Mesendoderm (in vitro differentiated cells): ENCODE measurements around the gene FANCD2.
"Not testable (repeated sequence)": the region's sequence is repeated elsewhere in the genome, so short reads cannot be mapped to it uniquely, and the experiment has no call there.

Experiments used
- DNase-seq: peaks from one replicate; pipeline ENCODE4 v3.0.0; 2013
- H2AK5ac ChIP-seq: 2 replicates; pipeline ENCODE4 v1.6.1; 2013; ENCODE audit warnings: low read length, inconsistent platforms
- H2BK120ac ChIP-seq: 2 replicates; pipeline ENCODE4 v1.6.1; 2013; ENCODE audit warnings: low read depth, mild to moderate bottlenecking, low read length, moderate library complexity, mixed read lengths
- H2BK15ac ChIP-seq: replicated peaks from 2 replicates; pipeline ENCODE4 v1.6.1; 2013; ENCODE audit warnings: low read depth, mild to moderate bottlenecking, moderate library complexity
- H2BK5ac ChIP-seq: 2 replicates; pipeline ENCODE4 v1.6.1; 2013; ENCODE audit warnings: low read length, inconsistent platforms
- H3K18ac ChIP-seq: 2 replicates; pipeline ENCODE4 v1.6.1; 2013; ENCODE audit warnings: mild to moderate bottlenecking, low read length, mixed read lengths
- H3K23ac ChIP-seq: one replicate; pipeline ENCODE4 v1.6.1; 2013; ENCODE audit warnings: low read length
- H3K27ac ChIP-seq: 2 replicates; pipeline ENCODE4 v1.5.1; 2013; ENCODE audit warnings: low read depth, mild to moderate bottlenecking, inconsistent platforms, low read length, moderate library complexity
- H3K27me3 ChIP-seq: 2 replicates; pipeline ENCODE4 v1.6.1; 2013; ENCODE audit warnings: low read length, control low read depth, mild to moderate bottlenecking, inconsistent platforms; ENCODE audit not compliant: insufficient read depth, poor library complexity
- H3K36me3 ChIP-seq: 2 replicates; pipeline ENCODE4 v1.6.1; 2013; ENCODE audit warnings: low read length, inconsistent platforms; ENCODE audit not compliant: control insufficient read depth, insufficient read depth
- H3K4ac ChIP-seq: one replicate; pipeline ENCODE4 v1.6.1; 2013; ENCODE audit warnings: low read depth, mild to moderate bottlenecking, low read length, moderate library complexity
- H3K4me1 ChIP-seq: 2 replicates; pipeline ENCODE4 v1.6.1; 2013; ENCODE audit warnings: low read depth, low read length, inconsistent platforms; ENCODE audit not compliant: control insufficient read depth
- H3K4me2 ChIP-seq: 2 replicates; pipeline ENCODE4 v1.6.1; 2013; ENCODE audit warnings: low read length
- H3K4me3 ChIP-seq: 2 replicates; pipeline ENCODE4 v1.5.1; 2013; ENCODE audit warnings: mild to moderate bottlenecking, low read length
- H3K56ac ChIP-seq: one replicate; pipeline ENCODE4 v1.6.1; 2013; ENCODE audit warnings: low read length
- H3K79me1 ChIP-seq: 2 replicates; pipeline ENCODE4 v1.6.1; 2013; ENCODE audit warnings: low read length, inconsistent platforms
- H3K79me2 ChIP-seq: 2 replicates; pipeline ENCODE4 v1.6.1; 2013; ENCODE audit warnings: mild to moderate bottlenecking, low read length; ENCODE audit not compliant: control insufficient read depth, insufficient read depth
- H3K9ac ChIP-seq: 2 replicates; pipeline ENCODE4 v1.6.1; 2013; ENCODE audit warnings: low read length, inconsistent platforms
- H4K5ac ChIP-seq: one replicate; pipeline ENCODE4 v1.6.1; 2013; ENCODE audit warnings: low read length
- H4K8ac ChIP-seq: one replicate; pipeline ENCODE4 v1.6.1; 2013; ENCODE audit warnings: low read depth, mild to moderate bottlenecking, control low read depth, low read length, moderate library complexity
- WGBS: extraction: QIAGEN DNeasy Blood & Tissue Kit; methylation state at CpG from one replicate; pipeline ENCODE4 v1.1.7; 2013; ENCODE audit warnings: low lambda C conversion rate, missing lambda C conversion rate; ENCODE audit not compliant: insufficient coverage; ENCODE audit errors: extremely low coverage; 5-methylcytosine and 5-hydroxymethylcytosine counted together

Gene FANCD2

DNA sequence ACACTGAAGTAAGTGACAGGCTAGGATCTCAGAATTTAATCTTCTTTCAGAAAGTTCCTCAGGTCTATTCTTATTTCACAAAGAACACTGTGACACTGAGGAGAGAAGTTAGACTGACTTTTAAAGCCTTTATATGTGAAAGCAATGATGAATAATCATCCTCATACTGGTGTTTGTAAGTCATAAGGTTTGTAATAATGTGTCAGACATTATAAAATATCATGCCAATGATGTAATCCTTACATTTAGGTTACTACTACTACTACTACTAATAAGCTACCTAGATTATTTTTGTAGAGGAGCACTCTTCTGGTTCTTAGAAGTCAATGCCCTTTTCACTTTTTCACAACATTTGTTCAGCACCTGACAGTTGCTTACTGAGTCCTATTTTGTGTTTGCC is 48.4 kb downstream of the FANCD2 start:
- DNase-seq = no peak
- Histone ChIP-seq H2BK120ac (no peak overlapping the region), H3K18ac (no peak overlapping the region), H2BK15ac (no peak overlapping the region), H2BK5ac (no peak overlapping the region), H4K8ac (no peak overlapping the region), H3K27me3 (no peaks in the 10 kb centered on the region), H3K79me2 (no peaks in the 10 kb centered on the region), H3K56ac (no peak overlapping the region), H4K5ac (no peak overlapping the region), H2AK5ac (no peak overlapping the region), H3K36me3 (peaks cover 4% of the 10 kb centered on the region), H3K9ac (no peak overlapping the region), H3K4me3 (no peak overlapping the region), H3K27ac (no peak overlapping the region), H3K4me2 (no peak overlapping the region), H3K4ac (no peak overlapping the region), H3K79me1 (no peaks in the 10 kb centered on the region), H3K4me1 (no peaks in the 10 kb centered on the region), H3K23ac (no peak overlapping the region)

- no peak overlapping the region for H3K27ac ChIP-seq
- H3K79me2 ChIP-seq = no peaks in the 10 kb centered on the region
- H3K18ac ChIP-seq = no peak overlapping the region
- H3K4me2 ChIP-seq = no peak overlapping the region
- no peak overlapping the region for H3K56ac ChIP-seq
- H3K4me3 ChIP-seq = no peak overlapping the region
- H2BK120ac ChIP-seq = no peak overlapping the region
- no peaks in the 10 kb centered on the region for H3K27me3 ChIP-seq
- no peak for DNase-seq
- no peaks in the 10 kb centered on the region for H3K4me1 ChIP-seq
- H4K8ac ChIP-seq = no peak overlapping the region
- no peak overlapping the region for H3K4ac ChIP-seq
- H3K23ac ChIP-seq = no peak overlapping the region
- no peak overlapping the region for H2AK5ac ChIP-seq
- H2BK5ac ChIP-seq = no peak overlapping the region
- H3K79me1 ChIP-seq = no peaks in the 10 kb centered on the region
- no peak overlapping the region for H2BK15ac ChIP-seq
- no peak overlapping the region for H4K5ac ChIP-seq
- H3K36me3 ChIP-seq = peaks cover 12% of the 10 kb centered on the region
- no peak overlapping the region for H3K9ac ChIP-seq
- WGBS = no CpG with 5 or more reads among the region's 4 CpGs
These were observed 55.6 kb downstream of the FANCD2 start for GRCh38 chr3:10081871-10082270.

DNA sequence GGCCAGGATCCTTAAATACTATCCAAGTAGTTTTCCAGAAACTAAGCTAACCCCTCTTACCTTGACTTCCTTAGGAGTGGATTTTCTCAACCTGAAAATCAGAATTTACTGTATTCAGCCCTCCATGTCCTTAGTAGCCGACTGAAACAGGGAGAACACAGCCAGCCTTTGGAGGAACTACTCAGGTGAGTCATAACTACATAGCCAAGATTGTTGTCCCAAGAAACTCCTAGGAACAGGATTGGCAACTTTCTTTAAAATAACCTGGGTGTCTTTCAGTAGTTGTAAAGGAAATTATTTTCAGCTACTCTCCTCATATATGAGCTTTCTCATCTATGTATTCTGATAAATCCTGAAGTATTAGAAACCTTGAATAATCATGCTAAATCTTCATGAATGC is 59.5 kb downstream of the FANCD2 start:
- Histone ChIP-seq H3K79me1 (no peaks in the 10 kb centered on the region), H3K4ac (no peak overlapping the region), H3K27ac (no peak overlapping the region), H4K8ac (no peak overlapping the region), H3K23ac (no peak overlapping the region), H3K4me3 (no peak overlapping the region), H3K18ac (no peak overlapping the region), H3K36me3 (peaks cover 9% of the 10 kb centered on the region), H3K56ac (no peak overlapping the region), H3K4me2 (no peak overlapping the region), H2BK15ac (no peak overlapping the region), H3K79me2 (no peaks in the 10 kb centered on the region), H3K4me1 (no peaks in the 10 kb centered on the region), H2BK120ac (no peak overlapping the region), H3K9ac (no peak overlapping the region), H2AK5ac (no peak overlapping the region), H3K27me3 (no peaks in the 10 kb centered on the region), H4K5ac (no peak overlapping the region), H2BK5ac (no peak overlapping the region)
- no CpG with 5 or more reads among the region's 1 CpG for WGBS
- no peak for DNase-seq

DNA sequence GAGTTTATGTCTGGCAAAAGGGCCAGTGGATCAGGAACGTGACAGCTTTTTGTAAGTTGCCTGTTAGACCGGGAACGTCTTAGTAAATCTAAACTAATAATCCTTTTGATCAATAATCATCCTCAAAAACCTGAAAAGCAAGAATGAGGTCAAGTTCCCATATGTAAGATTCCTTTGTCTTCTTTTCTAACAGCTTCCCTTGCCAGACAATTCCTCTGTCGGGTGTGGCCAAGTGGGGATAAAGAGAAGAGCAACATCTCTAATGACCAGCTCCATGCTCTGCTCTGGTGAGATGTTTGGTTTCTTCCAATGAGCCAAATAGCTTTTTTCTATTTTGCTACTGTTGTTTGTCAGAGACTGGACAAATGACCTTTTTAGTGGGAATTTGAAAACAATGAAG is 62.0 kb downstream of the FANCD2 start:
- Histone ChIP-seq H3K27me3 (no peaks in the 10 kb centered on the region), H3K4me3 (no peak overlapping the region), H3K27ac (no peak overlapping the region), H4K5ac (no peak overlapping the region), H3K79me1 (no peaks in the 10 kb centered on the region), H2AK5ac (no peak overlapping the region), H3K36me3 (peaks cover 8% of the 10 kb centered on the region), H3K23ac (no peak overlapping the region), H2BK120ac (no peak overlapping the region), H3K9ac (no peak overlapping the region), H3K56ac (no peak overlapping the region), H3K18ac (no peak overlapping the region), H3K4ac (no peak overlapping the region), H4K8ac (no peak overlapping the region), H3K79me2 (no peaks in the 10 kb centered on the region), H3K4me1 (no peaks in the 10 kb centered on the region), H2BK15ac (no peak overlapping the region), H2BK5ac (no peak overlapping the region), H3K4me2 (no peak overlapping the region)
- DNase-seq = no peak
- WGBS = no CpG with 5 or more reads among the region's 4 CpGs

- no CpG with 5 or more reads among the region's 6 CpGs for WGBS
- H2BK120ac ChIP-seq = no peak overlapping the region
These were observed 63.9 kb downstream of the FANCD2 start for GRCh38 chr3:10090179-10090578.

GRCh38 chr3:10090774-10091173 is 64.5 kb downstream of the FANCD2 start:
- H3K9ac ChIP-seq, H2BK120ac ChIP-seq, H3K79me2 ChIP-seq, H3K56ac ChIP-seq, DNase-seq, H3K23ac ChIP-seq, H3K79me1 ChIP-seq, H3K4me1 ChIP-seq, H4K8ac ChIP-seq, H3K4ac ChIP-seq, H3K27me3 ChIP-seq, H3K27ac ChIP-seq, H3K4me3 ChIP-seq, H2BK15ac ChIP-seq, H3K18ac ChIP-seq, H3K4me2 ChIP-seq, H2BK5ac ChIP-seq, H4K5ac ChIP-seq, H2AK5ac ChIP-seq: not testable (repeated sequence)
- peaks cover 17% of the 10 kb centered on the region for H3K36me3 ChIP-seq
- WGBS = no CpG with 5 or more reads among the region's 1 CpG

More at GRCh38 chr3:10090179-10090578, 63.9 kb downstream of the FANCD2 start:
- no peak overlapping the region for H3K27ac ChIP-seq
- H3K23ac ChIP-seq = no peak overlapping the region
- no peak overlapping the region for H3K56ac ChIP-seq
- H3K18ac ChIP-seq = no peak overlapping the region
- no peak overlapping the region for H2BK15ac ChIP-seq
- no peak overlapping the region for H3K9ac ChIP-seq
- H3K79me1 ChIP-seq = no peaks in the 10 kb centered on the region
- no peak overlapping the region for H3K4ac ChIP-seq
- no peaks in the 10 kb centered on the region for H3K27me3 ChIP-seq
- H3K4me1 ChIP-seq = no peaks in the 10 kb centered on the region
- no peaks in the 10 kb centered on the region for H3K79me2 ChIP-seq
- H4K5ac ChIP-seq = no peak overlapping the region
- H3K36me3 ChIP-seq = peaks cover 17% of the 10 kb centered on the region
- no peak overlapping the region for H2AK5ac ChIP-seq
- H3K4me2 ChIP-seq = no peak overlapping the region
- H4K8ac ChIP-seq = no peak overlapping the region
- no peak for DNase-seq
- no peak overlapping the region for H2BK5ac ChIP-seq
- no peak overlapping the region for H3K4me3 ChIP-seq
